Nephron (organoid): Measurements from ENCODE around the gene CCDC81.
"Not testable (repeated sequence)": the region's sequence is repeated elsewhere in the genome, so short reads cannot be mapped to it uniquely, and the experiment has no call there.

ENCODE experiments used
- H3K27ac Mint-ChIP-seq, 3 experiments: 2 replicates each; pipeline ENCODE4 v1.8.0; 2020; ENCODE audit warnings: mixed read lengths in 3 of 3, mild to moderate bottlenecking in 2 of 3, moderate library complexity in 1 of 3
- H3K27me3 Mint-ChIP-seq: 2 replicates; pipeline ENCODE4 v1.8.0; 2021; ENCODE audit warnings: low read depth, mild to moderate bottlenecking, moderate library complexity, mixed read lengths
- H3K36me3 Mint-ChIP-seq: 2 replicates; pipeline ENCODE4 v1.8.0; 2020; ENCODE audit warnings: low read depth, mixed read lengths
- H3K4me1 Mint-ChIP-seq: 2 replicates; pipeline ENCODE4 v1.8.0; 2020; ENCODE audit warnings: mixed read lengths
- H3K4me3 Mint-ChIP-seq, 3 experiments: 2 replicates each; pipeline ENCODE4 v1.8.0; 2020; ENCODE audit warnings: mild to moderate bottlenecking in 3 of 3, mixed read lengths in 3 of 3, moderate library complexity in 2 of 3
- H3K9me3 Mint-ChIP-seq: 2 replicates; pipeline ENCODE4 v1.8.0; 2020; ENCODE audit warnings: mixed read lengths
- CTCF ChIP-seq, 3 experiments: fragments of 200-600 bp; sonication (generic); IDR thresholded peaks; one replicate each; pipeline ENCODE4 v1.5.0; 2021; ENCODE audit warnings: antibody characterized with exemption in 3 of 3; ENCODE audit not compliant: unreplicated experiment in 3 of 3

The CCDC81 gene

GRCh38 chr11:86374586-86374985, at the start of gene CCDC81:
CCDC81 (plus strand) TSS chr11:86374887; CDS start chr11:86375164, 277 bp downstream.
- H3K27me3 Mint-ChIP-seq, result no peaks in the 10 kb centered on the region
- H3K27ac Mint-ChIP-seq, result no peak within 1 kb of the TSS
- H3K36me3 Mint-ChIP-seq, result peaks cover 12% of the 10 kb centered on the region
- no peaks in the 10 kb centered on the region for H3K4me1 Mint-ChIP-seq
- peaks cover 21% of the 10 kb centered on the region for H3K9me3 Mint-ChIP-seq
- peak within 1 kb of the TSS; percentile 73 to 80 (median 78) for H3K4me3 Mint-ChIP-seq
- TF ChIP-seq CTCF (IDR thresholded peaks at IDR 0.05; ENCODE audit: unreplicated experiment in 3 of 3), result no peak

- Mint-ChIP-seq H3K4me3 (no peak overlapping the region), H3K9me3 (peaks cover 7% of the 10 kb centered on the region), H3K27me3 (no peaks in the 10 kb centered on the region), H3K4me1 (no peaks in the 10 kb centered on the region), H3K36me3 (peaks cover 75% of the 10 kb centered on the region), H3K27ac (no peak overlapping the region)
- TF ChIP-seq CTCF (IDR thresholded peaks at IDR 0.05; ENCODE audit: unreplicated experiment in 3 of 3), result no peak
Measured at GRCh38 chr11:86335131-86335767, 39.4 kb upstream of the CCDC81 start.

- Mint-ChIP-seq H3K4me1 (no peaks in the 10 kb centered on the region), H3K27ac (no peak overlapping the region), H3K4me3 (no peak overlapping the region), H3K27me3 (no peaks in the 10 kb centered on the region), H3K9me3 (peaks cover 10% of the 10 kb centered on the region), H3K36me3 (peaks cover 84% of the 10 kb centered on the region)
- no peak for TF ChIP-seq CTCF (IDR thresholded peaks at IDR 0.05; ENCODE audit: unreplicated experiment in 3 of 3)
Measured at GRCh38 chr11:86337227-86337626, 37.5 kb upstream of the CCDC81 start.

GRCh38 chr11:86341382-86341781, 33.3 kb upstream of the CCDC81 start:
- H3K36me3 Mint-ChIP-seq, result peaks cover 53% of the 10 kb centered on the region
- H3K27ac Mint-ChIP-seq, result no peak overlapping the region
- no peak overlapping the region for H3K4me3 Mint-ChIP-seq
- peaks cover 7% of the 10 kb centered on the region for H3K9me3 Mint-ChIP-seq
- H3K4me1 Mint-ChIP-seq, result no peaks in the 10 kb centered on the region
- no peak for TF ChIP-seq CTCF (IDR thresholded peaks at IDR 0.05; ENCODE audit: unreplicated experiment in 3 of 3)
- H3K27me3 Mint-ChIP-seq, result no peaks in the 10 kb centered on the region

- H3K27me3 Mint-ChIP-seq, result no peaks in the 10 kb centered on the region
- no peak overlapping the region for H3K4me3 Mint-ChIP-seq
- no peaks in the 10 kb centered on the region for H3K4me1 Mint-ChIP-seq
- H3K36me3 Mint-ChIP-seq, result peaks cover 21% of the 10 kb centered on the region
- H3K9me3 Mint-ChIP-seq, result no peaks in the 10 kb centered on the region
- TF ChIP-seq CTCF (IDR thresholded peaks at IDR 0.05; ENCODE audit: unreplicated experiment in 3 of 3), result no peak
- no peak overlapping the region for H3K27ac Mint-ChIP-seq
Measured at GRCh38 chr11:86346513-86346912, 28.2 kb upstream of the CCDC81 start.

GRCh38 chr11:86355256-86355655, 19.4 kb upstream of the CCDC81 start:
- Mint-ChIP-seq H3K36me3 (no peaks in the 10 kb centered on the region), H3K4me1 (peaks cover 6% of the 10 kb centered on the region), H3K4me3 (no peak overlapping the region), H3K27me3 (no peaks in the 10 kb centered on the region), H3K27ac (peak overlapping the region in 1 of 3 experiments; percentile 41), H3K9me3 (no peaks in the 10 kb centered on the region)
- TF ChIP-seq CTCF (IDR thresholded peaks at IDR 0.05; ENCODE audit: unreplicated experiment in 3 of 3), result no peak

GRCh38 chr11:86357412-86357811, 17.3 kb upstream of the CCDC81 start:
- H3K27me3 Mint-ChIP-seq, result not testable (repeated sequence)
- H3K4me1 Mint-ChIP-seq, result peaks cover 11% of the 10 kb centered on the region

More at GRCh38 chr11:86357412-86357811, 17.3 kb upstream of the CCDC81 start:
- not testable (repeated sequence) for H3K9me3 Mint-ChIP-seq, H3K36me3 Mint-ChIP-seq, H3K4me3 Mint-ChIP-seq, H3K27ac Mint-ChIP-seq
